ENCODE data around the gene TMC1. TPM values are rescaled to one million over a fixed set of nuclear protein-coding genes. Genes with fewer than 3 reads are reported as not detected.

TMC1 gene
- total and polyA plus RNA-seq, 2 of the 8 experiments (the other 6 are each of a cell fraction or from before 2014, with no cell fraction given): 0.95 to 0.98 TPM

DNA sequence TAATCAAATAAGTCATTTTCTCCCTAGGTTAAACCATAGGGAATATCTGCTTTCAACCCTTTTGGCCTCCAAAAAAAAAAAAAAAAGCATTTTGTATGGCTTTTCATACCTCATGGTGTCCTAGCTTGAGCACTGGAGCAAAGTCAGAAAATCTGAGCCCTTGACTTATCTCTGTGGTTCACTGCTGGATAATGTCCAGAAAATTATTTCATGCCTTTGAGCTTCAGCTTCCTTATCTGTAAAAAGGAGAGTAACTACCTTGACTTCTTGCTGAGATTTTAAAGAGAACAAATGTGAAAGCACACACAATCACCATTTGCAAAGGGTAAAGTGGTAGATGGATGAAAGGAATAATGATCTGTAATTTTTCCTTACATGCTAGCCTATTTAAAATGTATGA is 265.5 kb downstream of the TMC1 start:
- Histone ChIP-seq H2AK5ac (ENCODE audit: low read depth, low read length) (no peak overlapping the region), H4K8ac (ENCODE audit: extremely low read depth, insufficient read depth, low read length) (no peak overlapping the region), H3K56ac (replicated peaks; ENCODE audit: insufficient read length, low read depth, low read length) (no peak overlapping the region), H3K18ac (ENCODE audit: extremely low read depth, low read length) (no peak overlapping the region), H4K91ac (replicated peaks; ENCODE audit: insufficient read length, low read length) (no peak overlapping the region), H3K79me1 (ENCODE audit: low read depth, low read length) (no peaks in the 10 kb centered on the region), H3K4me3 (ENCODE audit: extremely low read depth in 1 of 4, insufficient read depth in 2 of 4, low read depth in 3 of 4, low read length in 4 of 4) (no peak overlapping the region), H4K5ac (ENCODE audit: insufficient read length, low read depth, low read length) (no peak overlapping the region), H3K27ac (ENCODE audit: low read depth, low read length) (no peak overlapping the region), H3K9ac (replicated peaks in 1 of 4; ENCODE audit: extremely low read depth in 1 of 4, low read depth in 3 of 4, low read length in 3 of 4) (no peak overlapping the region), H3K27me3 (replicated peaks in 1 of 4; ENCODE audit: control insufficient read depth in 3 of 4, extremely low read depth in 1 of 4, insufficient read depth in 3 of 4, low read length in 3 of 4) (no peaks in the 10 kb centered on the region), H2AFZ (ENCODE audit: low read length) (no peak overlapping the region), H3K4ac (replicated peaks; ENCODE audit: insufficient read length, low read depth, low read length) (no peak overlapping the region), H3K23ac (ENCODE audit: insufficient read length) (no peak overlapping the region), H2BK12ac (ENCODE audit: low read depth, low read length) (no peak overlapping the region), H2BK5ac (ENCODE audit: low read depth, low read length) (no peak overlapping the region), H3K4me1 (replicated peaks in 1 of 4; ENCODE audit: control insufficient read depth in 3 of 4, insufficient read depth in 4 of 4, low read length in 3 of 4) (no peaks in the 10 kb centered on the region), H3K36me3 (ENCODE audit: control insufficient read depth in 2 of 4, insufficient read depth in 4 of 4, low read length in 3 of 4) (no peaks in the 10 kb centered on the region), H2BK120ac (replicated peaks; ENCODE audit: low read depth, low read length) (no peak overlapping the region), H4K20me1 (replicated peaks in 1 of 2; ENCODE audit: control insufficient read depth in 1 of 2, insufficient read depth in 2 of 2, low read length in 2 of 2) (no peaks in the 10 kb centered on the region), H3K14ac (ENCODE audit: insufficient read length) (no peak overlapping the region), H3K23me2 (ENCODE audit: low read depth, low read length) (no peaks in the 10 kb centered on the region), H3K79me2 (ENCODE audit: control insufficient read depth in 1 of 2, insufficient read depth in 2 of 2, low read length in 2 of 2) (no peaks in the 10 kb centered on the region), H3K4me2 (ENCODE audit: insufficient read depth in 1 of 2, low read depth in 2 of 2, low read length in 2 of 2) (no peak overlapping the region), H2BK15ac (ENCODE audit: low read length) (no peak overlapping the region), H3K9me3 (ENCODE audit: insufficient read depth in 2 of 2, low read depth in 1 of 2, low read length in 1 of 2) (no peaks in the 10 kb centered on the region), H2BK20ac (ENCODE audit: low read length) (no peak overlapping the region)
- FAIRE-seq: no peak
- POLR2A ChIA-PET (ENCODE audit: partially characterized antibody): interaction anchor here (0.7 kb wide), 1 partner anchor 130 kb away, joined by 3 read pairs; no protein-coding TSS in a partner anchor
- TF ChIP-seq JUND (IDR thresholded peaks at IDR 0.05; ENCODE audit: low read length) (no peak), BACH1 (IDR thresholded peaks at IDR 0.05; ENCODE audit: low read length) (no peak)
- no peak for DNase-seq (ENCODE audit: low read depth in 1 of 2, low spot score in 2 of 2)
- CTCF ChIA-PET (ENCODE audit: partially characterized antibody): interaction anchor here (1.2 kb wide), 1 partner anchor 71 kb away, joined by 3 read pairs; no protein-coding TSS in a partner anchor

All from H1 (cell line).